HL-60 (cell line): ENCODE data around the gene UPF2.

ENCODE experiments used
- GABPA ChIP-seq: IDR thresholded peaks from 2 replicates; pipeline ENCODE4 v1.6.1; 2012; ENCODE audit warnings: low read depth
- POLR2AphosphoS5 ChIP-seq: IDR thresholded peaks from 2 replicates; pipeline ENCODE4 v1.6.1; 2012; ENCODE audit warnings: low read depth
- REST ChIP-seq: IDR thresholded peaks from 2 replicates; pipeline ENCODE4 v1.6.1; 2012; ENCODE audit warnings: low read depth; ENCODE audit not compliant: insufficient replicate concordance
- TF ChIP-seq, protein P1 (sequence below): IDR thresholded peaks from one replicate; pipeline ENCODE4 v1.5.1; 2011; ENCODE audit warnings: low read length, control low read depth, inconsistent platforms; ENCODE audit not compliant: insufficient read depth

- TF ChIP-seq POLR2AphosphoS5 (no peak), GABPA (no peak), REST (no peak)
- TF ChIP-seq, protein P1, sequence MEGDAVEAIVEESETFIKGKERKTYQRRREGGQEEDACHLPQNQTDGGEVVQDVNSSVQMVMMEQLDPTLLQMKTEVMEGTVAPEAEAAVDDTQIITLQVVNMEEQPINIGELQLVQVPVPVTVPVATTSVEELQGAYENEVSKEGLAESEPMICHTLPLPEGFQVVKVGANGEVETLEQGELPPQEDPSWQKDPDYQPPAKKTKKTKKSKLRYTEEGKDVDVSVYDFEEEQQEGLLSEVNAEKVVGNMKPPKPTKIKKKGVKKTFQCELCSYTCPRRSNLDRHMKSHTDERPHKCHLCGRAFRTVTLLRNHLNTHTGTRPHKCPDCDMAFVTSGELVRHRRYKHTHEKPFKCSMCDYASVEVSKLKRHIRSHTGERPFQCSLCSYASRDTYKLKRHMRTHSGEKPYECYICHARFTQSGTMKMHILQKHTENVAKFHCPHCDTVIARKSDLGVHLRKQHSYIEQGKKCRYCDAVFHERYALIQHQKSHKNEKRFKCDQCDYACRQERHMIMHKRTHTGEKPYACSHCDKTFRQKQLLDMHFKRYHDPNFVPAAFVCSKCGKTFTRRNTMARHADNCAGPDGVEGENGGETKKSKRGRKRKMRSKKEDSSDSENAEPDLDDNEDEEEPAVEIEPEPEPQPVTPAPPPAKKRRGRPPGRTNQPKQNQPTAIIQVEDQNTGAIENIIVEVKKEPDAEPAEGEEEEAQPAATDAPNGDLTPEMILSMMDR: no peak
These were observed 141.2 kb downstream of the UPF2 start for GRCh38 chr10:11901454-11901832.
